Activated T-cell treated with anti-CD3 and anti-CD28 coated beads, Interleukin-2, amount 50 U/mL, for 1 hour (primary cell): Measurements from ENCODE around the gene ARL6IP5.

Experiments used
- DNase-seq: peaks from one replicate; pipeline ENCODE4 v3.0.0-alpha.2; 2020

Gene ARL6IP5

GRCh38 chr3:69087030-69087791 lies 2.5 kb downstream of the ARL6IP5 start:
- DNase-seq, result no peak

DNA sequence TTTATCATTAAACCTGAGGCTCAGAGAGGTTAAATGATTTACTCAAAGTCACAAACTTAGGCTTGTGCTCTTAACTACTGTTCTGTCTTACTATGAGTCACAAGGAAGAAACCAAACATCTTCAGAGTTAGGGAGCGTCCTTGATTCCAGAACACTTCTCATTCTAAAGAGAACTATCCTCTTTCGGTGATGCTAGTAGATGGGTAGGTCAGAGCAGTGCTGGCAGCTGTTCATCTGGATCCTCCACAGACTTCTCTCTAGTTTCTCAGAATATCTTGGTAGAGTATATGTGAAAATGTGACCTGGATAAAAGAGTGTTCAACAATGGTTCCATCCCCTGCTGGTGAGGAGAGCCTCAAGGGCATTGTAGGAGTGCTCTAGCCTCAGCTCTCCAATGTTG lies 3.3 kb downstream of the ARL6IP5 start:
- DNase-seq, result no peak

DNA sequence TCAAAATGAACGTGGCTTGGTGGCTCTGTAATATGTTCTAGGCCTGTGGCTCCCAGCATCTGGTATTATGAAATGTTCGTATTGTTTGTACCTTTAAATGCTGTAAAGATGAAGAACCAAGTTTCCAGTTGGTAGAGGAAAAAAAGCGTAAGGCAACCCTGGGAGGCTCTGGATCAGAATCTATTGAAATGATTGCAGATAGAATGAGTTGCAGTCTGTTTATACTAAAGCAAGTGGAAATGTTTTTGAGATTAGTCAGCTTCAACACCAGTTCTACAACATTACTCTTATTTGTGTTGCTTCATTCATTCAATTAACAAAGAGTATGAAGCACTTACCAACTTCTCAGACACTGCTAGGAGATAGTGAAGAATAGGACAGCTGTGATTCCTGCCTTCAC lies 5.3 kb downstream of the ARL6IP5 start:
- DNase-seq, result no peak

DNA sequence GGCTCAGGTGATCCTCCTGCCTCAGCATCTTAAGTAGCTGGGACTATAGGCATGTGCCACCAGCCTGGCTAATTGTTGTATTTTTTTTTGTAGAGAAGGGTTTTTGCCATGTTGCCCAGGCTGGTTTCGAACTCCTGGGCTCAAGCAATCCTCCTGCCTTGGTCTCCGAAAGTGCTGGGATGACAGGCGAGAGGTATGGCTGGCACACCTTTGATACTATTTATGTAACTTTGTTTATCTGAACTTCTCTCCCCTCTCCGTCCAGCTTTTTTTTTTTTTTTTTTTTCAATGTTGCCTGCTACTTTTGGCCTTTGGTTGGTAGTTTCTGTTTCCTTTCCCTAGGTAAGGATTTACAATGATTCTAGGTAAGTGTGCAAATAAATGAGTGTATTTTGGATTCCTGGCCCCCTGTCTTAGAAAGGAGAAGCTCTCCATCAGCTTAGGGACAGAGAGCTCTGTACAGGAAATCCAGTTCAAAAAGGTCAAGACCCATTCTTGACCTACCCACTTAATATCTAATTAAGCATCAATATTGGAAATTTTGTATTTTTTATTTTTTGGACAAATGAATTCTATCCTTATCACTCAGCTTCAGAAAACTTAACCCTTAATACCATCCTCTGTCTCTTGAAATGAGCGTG lies 6.8 kb downstream of the ARL6IP5 start:
- DNase-seq, result no peak

DNA sequence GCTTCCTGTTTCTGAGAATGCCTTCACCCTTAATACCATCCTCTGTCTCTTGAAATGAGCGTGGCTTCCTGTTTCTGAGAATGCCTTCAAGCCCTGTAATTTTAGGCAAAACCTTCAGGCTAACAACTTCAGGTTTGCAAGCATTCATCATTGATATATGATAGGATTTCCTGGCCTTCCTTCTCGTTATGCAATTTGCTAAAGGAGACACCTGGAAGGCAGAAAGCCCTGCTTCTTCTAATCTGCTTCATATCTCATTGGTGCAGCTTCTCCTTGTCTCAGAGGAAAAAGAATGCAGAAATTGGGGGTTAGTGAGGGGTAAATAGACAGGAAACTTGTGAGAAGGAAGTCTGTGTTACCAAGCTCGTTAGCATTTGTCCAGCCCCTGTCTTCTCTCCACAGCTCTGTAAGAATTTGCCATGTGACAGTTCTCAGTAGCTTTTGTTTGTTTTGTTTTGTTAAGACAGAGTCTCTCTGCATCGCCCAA lies 7.3 kb downstream of the ARL6IP5 start:
- DNase-seq, result no peak

DNA sequence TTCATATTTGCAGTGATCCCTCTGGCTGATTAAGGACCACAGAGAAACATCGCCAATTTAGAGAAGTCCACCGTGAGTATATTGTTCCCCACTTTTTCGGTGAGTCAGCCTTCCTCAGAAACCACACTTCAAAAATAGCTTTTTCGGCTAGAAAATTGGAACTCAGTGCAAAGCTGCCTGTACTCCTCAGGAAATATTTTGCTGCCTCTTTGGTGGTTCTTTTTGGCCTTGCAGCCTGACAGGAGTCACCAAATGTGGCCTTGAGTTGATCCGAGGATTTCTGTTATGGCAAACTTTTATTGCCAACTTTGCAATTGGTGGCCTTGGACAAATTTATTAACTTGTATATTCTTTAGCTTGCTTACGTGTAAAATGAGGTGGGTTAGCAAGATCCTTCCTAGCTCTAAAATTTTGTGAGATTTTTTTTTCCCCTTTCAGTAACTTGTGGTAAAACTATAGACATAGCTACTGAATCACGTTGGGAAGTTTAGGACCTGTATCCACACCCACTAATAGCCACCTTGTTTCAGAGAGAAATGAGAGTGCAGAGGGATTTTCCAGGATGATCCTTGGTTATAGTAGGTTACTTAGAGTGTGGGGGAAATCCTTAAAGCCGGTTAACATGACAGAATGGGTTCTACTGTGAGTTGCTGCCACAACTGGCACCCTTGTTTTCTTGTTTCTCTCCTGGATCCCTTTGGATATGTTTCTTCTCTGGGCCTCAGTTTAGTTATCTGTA lies 9.9 kb downstream of the ARL6IP5 start:
- no peak for DNase-seq

- peak; percentile 32 for DNase-seq
Observed at GRCh38 chr3:69095636-69096035, 10.9 kb downstream of the ARL6IP5 start.

DNA sequence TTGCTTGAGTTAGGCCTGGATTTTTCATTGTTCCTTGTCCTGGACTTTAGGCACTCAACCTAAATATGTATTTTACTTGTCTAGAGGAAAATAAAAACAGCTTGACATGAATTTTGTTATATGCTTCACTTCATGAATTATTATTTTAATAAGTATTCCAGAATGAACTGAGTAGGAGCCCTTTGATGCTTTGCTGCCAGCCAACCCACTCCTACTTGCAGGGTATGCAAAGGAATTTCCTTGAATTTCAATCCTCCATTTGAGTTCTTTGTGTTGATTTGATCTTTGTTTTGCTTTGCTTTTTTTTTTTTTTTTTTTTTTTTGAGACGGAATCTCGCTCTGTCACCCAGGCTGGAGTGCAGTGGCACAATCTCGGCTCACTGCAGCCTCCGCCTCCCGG lies 11.6 kb downstream of the ARL6IP5 start:
- DNase-seq, result no peak

DNA sequence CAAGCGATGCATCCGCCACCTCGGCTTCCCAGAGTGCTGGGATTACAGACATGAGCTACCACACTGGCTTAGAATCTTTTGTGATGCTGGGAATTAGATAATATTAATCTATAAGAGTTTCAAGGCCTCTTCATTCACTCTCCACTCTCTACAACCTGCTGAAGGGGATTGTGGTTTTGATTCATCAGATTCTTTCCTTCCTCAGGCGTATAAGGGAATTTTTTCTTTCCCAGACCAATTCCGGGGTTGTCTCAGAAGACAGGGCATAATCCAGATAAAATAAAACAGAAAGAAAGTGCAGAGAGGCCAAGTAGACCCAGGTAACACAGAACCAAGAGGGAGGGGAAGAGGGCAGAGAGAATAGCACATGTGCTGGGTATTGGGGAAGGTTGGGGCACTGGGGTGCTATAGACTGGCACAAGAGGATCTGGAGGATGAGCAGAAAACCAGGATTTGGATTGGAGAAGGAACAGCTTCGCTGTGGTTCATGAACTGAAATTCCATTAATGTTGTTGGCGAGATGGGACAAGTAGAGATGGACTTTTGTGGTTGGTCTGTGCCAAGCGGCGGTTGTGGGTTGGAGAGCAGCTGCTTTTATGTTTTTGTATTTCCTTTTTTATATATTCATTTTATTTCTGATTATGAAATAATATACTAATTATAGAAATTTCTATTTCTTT lies 12.8 kb downstream of the ARL6IP5 start:
- DNase-seq, result no peak

- DNase-seq, result no peak
Observed at GRCh38 chr3:69099576-69099975, 14.8 kb downstream of the ARL6IP5 start.

- DNase-seq, result no peak
Observed at GRCh38 chr3:69102384-69102783, 17.6 kb downstream of the ARL6IP5 start.

- DNase-seq, result no peak
Observed at GRCh38 chr3:69103123-69103522, 18.4 kb downstream of the ARL6IP5 start.

DNA sequence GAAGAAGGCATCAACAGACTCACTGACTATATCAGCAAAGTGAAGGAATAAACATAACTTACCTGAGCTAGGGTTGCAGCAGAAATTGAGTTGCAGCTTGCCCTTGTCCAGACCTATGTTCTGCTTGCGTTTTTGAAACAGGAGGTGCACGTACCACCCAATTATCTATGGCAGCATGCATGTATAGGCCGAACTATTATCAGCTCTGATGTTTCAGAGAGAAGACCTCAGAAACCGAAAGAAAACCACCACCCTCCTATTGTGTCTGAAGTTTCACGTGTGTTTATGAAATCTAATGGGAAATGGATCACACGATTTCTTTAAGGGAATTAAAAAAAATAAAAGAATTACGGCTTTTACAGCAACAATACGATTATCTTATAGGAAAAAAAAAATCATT lies 19.8 kb downstream of the ARL6IP5 start:
- DNase-seq, result no peak

- no peak for DNase-seq
Observed at GRCh38 chr3:69105320-69105719, 20.6 kb downstream of the ARL6IP5 start.

DNA sequence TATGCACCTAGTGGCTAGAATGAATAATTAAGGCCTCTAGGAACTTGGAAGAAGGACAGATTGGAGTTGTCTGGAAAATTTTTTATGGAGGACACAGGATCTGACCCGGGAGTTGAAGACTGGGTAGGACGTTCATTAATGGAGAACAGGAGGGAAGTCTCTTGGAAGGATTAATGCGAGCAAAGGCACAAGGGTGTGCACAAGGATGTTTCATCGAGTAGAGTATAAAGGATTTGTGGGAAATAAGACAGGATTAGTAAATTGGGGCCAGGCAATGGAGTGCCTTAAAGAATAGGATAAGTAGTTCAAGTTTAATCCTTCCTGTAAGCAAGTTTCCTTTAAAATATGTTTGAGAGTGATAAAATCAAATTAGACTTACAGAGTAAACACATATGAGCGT lies 23.1 kb downstream of the ARL6IP5 start:
- DNase-seq, result no peak

GRCh38 chr3:69108811-69109210 lies 24.1 kb downstream of the ARL6IP5 start:
- no peak for DNase-seq

- no peak for DNase-seq
Observed at GRCh38 chr3:69110941-69111546, 26.3 kb downstream of the ARL6IP5 start.

DNA sequence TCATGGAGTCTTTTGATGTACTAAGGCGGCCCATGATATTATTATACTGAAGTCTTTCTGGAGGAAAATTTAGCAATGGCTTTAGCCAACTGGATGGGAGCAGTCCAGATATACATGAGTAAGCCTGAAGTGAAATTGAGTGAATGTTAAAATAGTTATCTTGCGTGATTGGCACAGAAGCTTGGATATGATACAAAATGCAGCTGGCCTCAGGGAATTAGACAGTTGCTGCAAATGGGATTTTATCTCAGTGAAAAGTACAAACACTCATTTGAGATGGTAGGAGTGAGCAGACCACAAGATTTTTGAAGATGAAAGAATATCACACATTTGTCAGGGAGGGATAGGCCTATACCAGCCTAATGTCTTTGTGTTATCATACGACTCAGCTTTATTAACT lies 28.8 kb downstream of the ARL6IP5 start:
- no peak for DNase-seq

DNA sequence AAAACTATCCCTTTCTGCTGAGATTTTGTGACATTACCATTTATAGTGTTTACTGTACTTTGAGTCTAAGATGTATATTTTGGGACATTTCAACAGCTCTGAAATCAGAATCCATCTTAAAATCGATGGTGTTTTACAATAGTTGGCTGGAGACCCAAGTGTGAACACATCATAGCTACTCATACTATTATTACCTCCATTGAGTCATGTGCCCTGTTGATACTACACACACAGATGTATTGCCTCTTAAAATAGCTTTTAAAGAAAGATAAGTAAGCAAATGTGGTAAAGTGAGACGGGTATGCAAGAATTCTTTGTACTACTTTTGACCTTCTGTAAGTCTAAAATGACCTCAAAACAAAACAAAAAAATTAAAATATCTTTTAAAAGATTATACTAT lies 31.0 kb downstream of the ARL6IP5 start:
- no peak for DNase-seq

GRCh38 chr3:69116162-69116561 lies 31.4 kb downstream of the ARL6IP5 start:
- no peak for DNase-seq

- no peak for DNase-seq
Observed at GRCh38 chr3:69116897-69117296, 32.2 kb downstream of the ARL6IP5 start.

DNA sequence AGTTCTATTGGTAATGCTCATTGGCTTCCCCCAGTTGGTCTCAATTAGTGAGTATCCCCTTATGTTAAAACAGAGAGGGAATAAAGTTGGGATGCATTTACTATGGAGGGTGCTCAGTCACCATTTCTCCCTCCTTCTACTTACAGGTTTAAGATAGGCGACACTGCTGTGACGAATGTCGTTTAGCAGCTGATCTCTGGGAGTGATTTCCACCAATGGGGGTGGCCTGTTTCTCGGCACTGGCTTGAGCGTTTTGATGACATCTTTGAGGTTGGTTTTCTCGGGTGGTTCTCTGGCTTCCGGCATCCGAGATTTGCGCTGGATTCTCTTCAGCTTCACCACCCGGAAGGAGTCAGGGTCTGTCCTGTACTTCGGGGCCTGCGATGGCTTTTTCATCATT lies 33.8 kb downstream of the ARL6IP5 start:
- DNase-seq, result no peak

DNA sequence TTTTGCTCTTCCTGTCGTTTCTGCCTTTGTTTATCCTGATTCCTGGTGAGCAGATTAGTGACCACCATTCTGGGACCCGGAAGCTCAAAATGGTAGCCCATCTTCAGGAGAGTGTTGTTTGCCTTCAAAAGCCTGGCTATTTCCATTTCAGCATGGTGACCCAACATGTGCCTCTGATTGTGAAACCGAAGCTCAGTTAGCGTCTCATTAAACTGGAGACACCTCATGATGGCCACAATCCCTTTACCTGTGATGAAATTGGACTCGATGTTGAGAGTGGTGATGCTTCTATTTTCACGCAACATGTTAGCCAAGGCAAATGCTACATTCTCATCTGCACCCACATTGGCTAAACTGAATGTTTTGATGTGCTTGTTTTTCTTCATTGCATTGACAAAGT lies 34.4 kb downstream of the ARL6IP5 start:
- DNase-seq, result no peak
